ENCODE measurements around the gene GAN.

GRCh38 chr16:81311762-81312161 is 3.0 kb upstream of the GAN start:
- TF ChIP-seq POLR2AphosphoS5 (IDR thresholded peaks at IDR 0.05; ENCODE audit: low read depth, low read length) (no peak), REST (IDR thresholded peaks at IDR 0.05; ENCODE audit: insufficient read depth in 1 of 2, low read depth in 2 of 2, low read length in 2 of 2) (no peak), TAF1 (IDR thresholded peaks at IDR 0.05; ENCODE audit: borderline replicate concordance, insufficient read depth, low read length) (no peak), SIN3A (IDR thresholded peaks at IDR 0.05; ENCODE audit: borderline replicate concordance, insufficient read depth, low read length) (no peak), FOXP2 (optimal IDR thresholded peaks at IDR 0.05; ENCODE audit: borderline replicate concordance, extremely low read depth, extremely low read length, insufficient read depth) (no peak)
